Endothelial cell of umbilical vein (primary cell): ENCODE measurements around the gene TMEM178B.

Source experiments
- EZH2 ChIP-seq: IDR thresholded peaks from 2 replicates; pipeline ENCODE4 v1.6.1; 2012; ENCODE audit warnings: borderline replicate concordance, low read depth, mild to moderate bottlenecking, moderate library complexity, low read length, inconsistent platforms; ENCODE audit not compliant: severe bottlenecking
- TF ChIP-seq, protein P1 (sequence below), 2 donors: IDR thresholded peaks; 1 replicate in 1 of 2; 2 replicates in 1 of 2; pipeline ENCODE4 v1.5.1; 2011; ENCODE audit warnings: low read length in 2 of 2, mild to moderate bottlenecking in 2 of 2, moderate library complexity in 2 of 2, control low read depth in 1 of 2, inconsistent platforms in 1 of 2, low read depth in 1 of 2; ENCODE audit not compliant: insufficient read depth in 1 of 2; ENCODE audit errors: extremely low read depth in 1 of 2

DNA sequence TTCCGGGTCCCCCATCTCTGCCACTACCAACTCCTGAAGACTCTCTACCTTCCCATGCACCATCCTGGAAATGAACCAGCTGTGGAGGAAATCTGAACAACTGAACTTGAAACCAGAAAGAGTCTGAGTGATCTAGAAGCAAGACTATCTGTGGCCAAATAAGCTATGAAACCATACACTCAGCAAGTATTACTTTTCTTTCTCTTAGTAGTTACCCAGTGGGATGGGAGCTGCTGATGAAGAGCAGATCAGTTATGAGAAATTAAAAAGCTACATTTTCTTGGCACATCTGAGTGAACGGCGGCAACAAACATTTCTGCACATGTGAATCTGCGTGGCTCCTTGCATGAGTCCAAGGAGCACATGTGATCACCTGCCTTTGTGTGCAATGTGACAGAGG lies 445.8 kb downstream of the TMEM178B start:
- TF ChIP-seq, protein P1, sequence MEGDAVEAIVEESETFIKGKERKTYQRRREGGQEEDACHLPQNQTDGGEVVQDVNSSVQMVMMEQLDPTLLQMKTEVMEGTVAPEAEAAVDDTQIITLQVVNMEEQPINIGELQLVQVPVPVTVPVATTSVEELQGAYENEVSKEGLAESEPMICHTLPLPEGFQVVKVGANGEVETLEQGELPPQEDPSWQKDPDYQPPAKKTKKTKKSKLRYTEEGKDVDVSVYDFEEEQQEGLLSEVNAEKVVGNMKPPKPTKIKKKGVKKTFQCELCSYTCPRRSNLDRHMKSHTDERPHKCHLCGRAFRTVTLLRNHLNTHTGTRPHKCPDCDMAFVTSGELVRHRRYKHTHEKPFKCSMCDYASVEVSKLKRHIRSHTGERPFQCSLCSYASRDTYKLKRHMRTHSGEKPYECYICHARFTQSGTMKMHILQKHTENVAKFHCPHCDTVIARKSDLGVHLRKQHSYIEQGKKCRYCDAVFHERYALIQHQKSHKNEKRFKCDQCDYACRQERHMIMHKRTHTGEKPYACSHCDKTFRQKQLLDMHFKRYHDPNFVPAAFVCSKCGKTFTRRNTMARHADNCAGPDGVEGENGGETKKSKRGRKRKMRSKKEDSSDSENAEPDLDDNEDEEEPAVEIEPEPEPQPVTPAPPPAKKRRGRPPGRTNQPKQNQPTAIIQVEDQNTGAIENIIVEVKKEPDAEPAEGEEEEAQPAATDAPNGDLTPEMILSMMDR (IDR thresholded peaks at IDR 0.05; ENCODE audit: extremely low read depth in 1 of 2, insufficient read depth in 1 of 2, low read depth in 1 of 2, low read length in 2 of 2): no peak
- TF ChIP-seq EZH2: no peak
